KMS-11 (cell line): Measurements from ENCODE around the gene CTBP2.

Experiments used
- H2AFZ ChIP-seq: fragments of 200-600 bp; sonication (generic); 2 replicates; pipeline ENCODE4 v1.6.1; 2016; ENCODE audit warnings: antibody characterized with exemption, mixed run types, low read depth
- H3K27ac ChIP-seq: fragments of 200-600 bp; sonication (generic); 2 replicates; pipeline ENCODE4 v1.6.1; 2016; ENCODE audit warnings: mild to moderate bottlenecking, mixed run types
- H3K27me3 ChIP-seq: fragments of 200-600 bp; sonication (generic); 2 replicates; pipeline ENCODE4 v1.6.1; 2017; ENCODE audit warnings: mild to moderate bottlenecking, low read depth, mixed run types, moderate library complexity; ENCODE audit not compliant: insufficient read depth
- H3K36me3 ChIP-seq: fragments of 200-600 bp; sonication (generic); 2 replicates; pipeline ENCODE4 v1.6.1; 2017; ENCODE audit warnings: mild to moderate bottlenecking, mixed run types; ENCODE audit not compliant: insufficient read depth
- H3K4me1 ChIP-seq: fragments of 200-600 bp; sonication (generic); 2 replicates; pipeline ENCODE4 v1.6.1; 2016; ENCODE audit warnings: mild to moderate bottlenecking, low read depth, mixed run types; ENCODE audit not compliant: poor library complexity, severe bottlenecking
- H3K4me2 ChIP-seq: fragments of 200-600 bp; sonication (generic); 2 replicates; pipeline ENCODE4 v1.7.0; 2016; ENCODE audit warnings: mild to moderate bottlenecking, mixed run types
- H3K4me3 ChIP-seq: fragments of 200-600 bp; sonication (generic); IDR thresholded peaks from 2 replicates; pipeline ENCODE4 v1.6.1; 2017; ENCODE audit warnings: low read depth, low read length, mixed read lengths; ENCODE audit not compliant: insufficient read depth
- H3K79me2 ChIP-seq: fragments of 200-600 bp; sonication (generic); 2 replicates; pipeline ENCODE4 v1.6.1; 2016; ENCODE audit warnings: low read depth, mixed run types; ENCODE audit not compliant: insufficient read depth
- H3K9ac ChIP-seq: fragments of 200-600 bp; sonication (generic); 2 replicates; pipeline ENCODE4 v1.6.1; 2016; ENCODE audit warnings: mild to moderate bottlenecking, mixed run types
- H4K20me1 ChIP-seq: fragments of 200-600 bp; sonication (generic); 2 replicates; pipeline ENCODE4 v1.6.1; 2016; ENCODE audit warnings: mild to moderate bottlenecking, mixed run types; ENCODE audit not compliant: insufficient read depth
- CTCF ChIP-seq: fragments of 200-600 bp; sonication (generic); conservative IDR thresholded peaks from 2 replicates; pipeline ENCODE4 v1.6.1; 2017; ENCODE audit warnings: low read depth, mild to moderate bottlenecking, antibody characterized with exemption, low read length, moderate library complexity, mixed read lengths

CTBP2 gene

GRCh38 chr10:124957404-124957947 is 202.9 kb downstream of the CTBP2 start:
- H3K79me2 ChIP-seq: peaks cover 43% of the 10 kb centered on the region; the same call in 1 of the 2 replicates
- H4K20me1 ChIP-seq: peaks cover 9% of the 10 kb centered on the region; the same call in 1 of the 2 replicates
- H3K27ac ChIP-seq: no peak overlapping the region
- H3K9ac ChIP-seq: no peak overlapping the region
- H3K36me3 ChIP-seq: no peaks in the 10 kb centered on the region
- no peak overlapping the region for H2AFZ ChIP-seq
- H3K4me1 ChIP-seq: peaks cover 71% of the 10 kb centered on the region
- TF ChIP-seq CTCF: no peak
- no peak overlapping the region for H3K4me2 ChIP-seq
- no peaks in the 10 kb centered on the region for H3K27me3 ChIP-seq
- H3K4me3 ChIP-seq: no peak overlapping the region

GRCh38 chr10:124956764-124957163 is 203.6 kb downstream of the CTBP2 start:
- H2AFZ ChIP-seq: no peak overlapping the region
- H3K27me3 ChIP-seq: no peaks in the 10 kb centered on the region
- H3K36me3 ChIP-seq: no peaks in the 10 kb centered on the region
- no peak overlapping the region for H3K4me2 ChIP-seq
- H3K27ac ChIP-seq: no peak overlapping the region
- H4K20me1 ChIP-seq: peaks cover 9% of the 10 kb centered on the region; the same call in 1 of the 2 replicates
- peaks cover 64% of the 10 kb centered on the region for H3K4me1 ChIP-seq
- H3K9ac ChIP-seq: no peak overlapping the region
- TF ChIP-seq CTCF: no peak
- no peak overlapping the region for H3K4me3 ChIP-seq
- peaks cover 42% of the 10 kb centered on the region; the same call in 1 of the 2 replicates for H3K79me2 ChIP-seq

GRCh38 chr10:124955868-124956267 is 204.5 kb downstream of the CTBP2 start:
- peaks cover 6% of the 10 kb centered on the region; the same call in 1 of the 2 replicates for H4K20me1 ChIP-seq
- peaks cover 48% of the 10 kb centered on the region; the same call in 1 of the 2 replicates for H3K79me2 ChIP-seq
- H2AFZ ChIP-seq: no peak overlapping the region
- TF ChIP-seq CTCF: no peak
- peaks cover 55% of the 10 kb centered on the region for H3K4me1 ChIP-seq
- H3K9ac ChIP-seq: no peak overlapping the region
- no peak overlapping the region for H3K4me3 ChIP-seq
- no peak overlapping the region for H3K4me2 ChIP-seq
- H3K36me3 ChIP-seq: no peaks in the 10 kb centered on the region
- no peaks in the 10 kb centered on the region for H3K27me3 ChIP-seq
- no peak overlapping the region for H3K27ac ChIP-seq

GRCh38 chr10:124955243-124955642 is 205.1 kb downstream of the CTBP2 start:
- no peak for TF ChIP-seq CTCF
- Histone ChIP-seq H3K4me2 (no peak overlapping the region), H2AFZ (no peak overlapping the region), H4K20me1 (peaks cover under 1% of the 10 kb centered on the region; the same call in 1 of the 2 replicates), H3K27ac (no peak overlapping the region), H3K27me3 (no peaks in the 10 kb centered on the region), H3K4me3 (no peak overlapping the region), H3K4me1 (peaks cover 49% of the 10 kb centered on the region), H3K79me2 (peaks cover 54% of the 10 kb centered on the region; the same call in 1 of the 2 replicates), H3K9ac (no peak overlapping the region), H3K36me3 (no peaks in the 10 kb centered on the region)
